Measurements from ENCODE around the gene CTSS. TPM values are rescaled to one million over a fixed set of nuclear protein-coding genes. Genes with fewer than 3 reads are reported as not detected.
"Not testable (repeated sequence)": the region's sequence is repeated elsewhere in the genome, so short reads cannot be mapped to it uniquely, and the experiment has no call there.

Gene CTSS
- total and polyA plus RNA-seq, 8 donors, result 6.5 to 126 (median 9.6) TPM

- Histone ChIP-seq H3K36me3 (no peaks in the 10 kb centered on the region), H3K4me3 (no peak overlapping the region), H3K4me1 (no peaks in the 10 kb centered on the region), H3K9me3 (no peaks in the 10 kb centered on the region), H3K27ac (no peak overlapping the region), H3K27me3 (no peaks in the 10 kb centered on the region)
- WGBS, 2 donors, result 79 to 88% methylated on average over 1 of the region's 1 CpG
- FAIRE-seq, result no peak
- intact Hi-C loops (cut with DNase I), result no loop called here
- DNase-seq, result no peak
- TF ChIP-seq CTCF (IDR thresholded peaks at IDR 0.05), result no peak
- ATAC-seq, result no peak
These were observed 12.8 kb upstream of the CTSS start for GRCh38 chr1:150778409-150778808.

GRCh38 chr1:150777544-150777943 is 12.0 kb upstream of the CTSS start:
- DNase-seq (no peak), FAIRE-seq (no peak), ATAC-seq (no peak)
- no peak for TF ChIP-seq CTCF (IDR thresholded peaks at IDR 0.05)
- intact Hi-C loops (cut with DNase I), result no loop called here
- Histone ChIP-seq H3K36me3 (no peaks in the 10 kb centered on the region), H3K27me3 (no peaks in the 10 kb centered on the region), H3K4me3 (no peak overlapping the region), H3K9me3 (no peaks in the 10 kb centered on the region), H3K4me1 (no peaks in the 10 kb centered on the region), H3K27ac (no peak overlapping the region)
- 90 to 99% methylated on average over 2 of the region's 2 CpGs for WGBS, 2 donors

GRCh38 chr1:150775931-150776505 is 10.4 kb upstream of the CTSS start:
- H3K27ac ChIP-seq; H3K4me3 ChIP-seq; H3K36me3 ChIP-seq; FAIRE-seq; ATAC-seq; H3K4me1 ChIP-seq; DNase-seq; H3K27me3 ChIP-seq; intact Hi-C loops (cut with DNase I); H3K9me3 ChIP-seq: not testable (repeated sequence)
- WGBS, 2 donors, result 92 to 93% methylated on average over 13 of the region's 13 CpGs

GRCh38 chr1:150775276-150775675 is 9.7 kb upstream of the CTSS start:
- TF ChIP-seq CTCF (IDR thresholded peaks at IDR 0.05), result no peak
- 82 to 89% methylated on average over 3 of the region's 3 CpGs for WGBS, 2 donors
- intact Hi-C loops (cut with DNase I), result no loop called here

GRCh38 chr1:150772326-150772725 is 6.7 kb upstream of the CTSS start:
- no peak for ATAC-seq
- intact Hi-C loops (cut with DNase I), result no loop called here
- H3K27ac ChIP-seq, result no peak overlapping the region
- H3K4me1 ChIP-seq, result no peaks in the 10 kb centered on the region
- H3K27me3 ChIP-seq, result no peaks in the 10 kb centered on the region
- TF ChIP-seq CTCF (IDR thresholded peaks at IDR 0.05), result no peak
- DNase-seq, result no peak
- no peaks in the 10 kb centered on the region for H3K36me3 ChIP-seq
- H3K4me3 ChIP-seq, result no peak overlapping the region
- H3K9me3 ChIP-seq, result no peaks in the 10 kb centered on the region
- WGBS, 2 donors, result 78 to 80% methylated on average over 4 of the region's 4 CpGs
- no peak for FAIRE-seq

More at GRCh38 chr1:150775276-150775675, 9.7 kb upstream of the CTSS start:
- H3K27me3 ChIP-seq, result no peaks in the 10 kb centered on the region
- ATAC-seq, result no peak
- no peak for FAIRE-seq
- H3K36me3 ChIP-seq, result no peaks in the 10 kb centered on the region
- no peak overlapping the region for H3K4me3 ChIP-seq
- H3K9me3 ChIP-seq, result no peaks in the 10 kb centered on the region
- no peak for DNase-seq
- no peaks in the 10 kb centered on the region for H3K4me1 ChIP-seq
- no peak overlapping the region for H3K27ac ChIP-seq

- H3K4me3 ChIP-seq; H3K36me3 ChIP-seq; ATAC-seq; DNase-seq; H3K4me1 ChIP-seq; H3K9me3 ChIP-seq; intact Hi-C loops (cut with DNase I); FAIRE-seq; H3K27ac ChIP-seq; H3K27me3 ChIP-seq: not testable (repeated sequence)
- WGBS, 2 donors, result 16 to 86% methylated on average over 1 of the region's 1 CpG
These were observed 2.1 kb upstream of the CTSS start for GRCh38 chr1:150767704-150768103.

- Histone ChIP-seq H3K4me3 (peak overlapping the region in 2 of 4 donors; percentile 13 to 39), H3K27ac (peak overlapping the region in 2 of 4 donors; percentile 83 to 87)
- ATAC-seq; intact Hi-C loops (cut with DNase I); H3K9me3 ChIP-seq; H3K27me3 ChIP-seq; FAIRE-seq; H3K4me1 ChIP-seq; DNase-seq; H3K36me3 ChIP-seq: not testable (repeated sequence)
- WGBS, 2 donors, result 93 to 100% methylated on average over 1 of the region's 1 CpG
These were observed 361 bp upstream of the CTSS start for GRCh38 chr1:150765977-150766301.

All from pancreas (tissue), 10 donors.